A673 (cell line): ENCODE measurements around the gene LIMCH1. TPM values are rescaled to one million over a fixed set of nuclear protein-coding genes. Genes with fewer than 3 reads are reported as not detected.

Experiments
- BruUV-seq: library from RNA; stranded (reverse); fragments of 400-500 nt; replicated peaks from 2 replicates; lab custom pipeline; 2021; lab: Mats Ljungman, UMichigan
- CTCF ChIA-PET: fragments of 300-600 bp; sonication (Branson Sonifier 250); formaldehyde crosslinking; loops from one replicate; lab custom pipeline; 2022; ENCODE audit warnings: antibody characterized with exemption; lab: Charles Lee
- POLR2A ChIA-PET: fragments of 300-600 bp; sonication (Branson Sonifier 250); formaldehyde crosslinking; loops from one replicate; lab custom pipeline; 2022; ENCODE audit warnings: antibody characterized with exemption; ENCODE audit not compliant: low non-redundant PET; lab: Charles Lee
- DNase-seq: peaks from one replicate; pipeline ENCODE4 v3.0.0-alpha.2; 2015; ENCODE audit warnings: low spot score
- H3K27ac ChIP-seq: fragments of 200-600 bp; sonication (generic); 2 replicates; pipeline ENCODE4 v1.5.1; 2016; ENCODE audit warnings: mixed run types, low read depth, mild to moderate bottlenecking, mixed read lengths, antibody characterized with exemption, low read length; ENCODE audit not compliant: poor library complexity, severe bottlenecking
- H3K27me3 ChIP-seq: fragments of 200-600 bp; sonication (generic); replicated peaks from 2 replicates; pipeline ENCODE4 v1.6.1; 2017; ENCODE audit warnings: mixed run types, low read depth, mild to moderate bottlenecking, mixed read lengths, antibody characterized with exemption, low read length; ENCODE audit not compliant: insufficient read depth, poor library complexity
- H3K36me3 ChIP-seq: fragments of 200-600 bp; sonication (generic); 2 replicates; pipeline ENCODE4 v1.6.1; 2016; ENCODE audit warnings: mixed run types, mild to moderate bottlenecking, mixed read lengths, antibody characterized with exemption, low read length; ENCODE audit not compliant: insufficient read depth, poor library complexity, severe bottlenecking
- H3K4me1 ChIP-seq: fragments of 200-600 bp; sonication (generic); 2 replicates; pipeline ENCODE4 v1.6.1; 2017; ENCODE audit warnings: mixed run types, mild to moderate bottlenecking, mixed read lengths, antibody characterized with exemption, low read length; ENCODE audit not compliant: insufficient read depth, poor library complexity, severe bottlenecking
- H3K4me3 ChIP-seq: fragments of 200-600 bp; sonication (generic); 2 replicates; pipeline ENCODE4 v1.5.1; 2016; ENCODE audit warnings: low read depth, mixed run types, mild to moderate bottlenecking, mixed read lengths, low read length; ENCODE audit not compliant: poor library complexity, severe bottlenecking
- H3K9me3 ChIP-seq: fragments of 200-600 bp; sonication (generic); 2 replicates; pipeline ENCODE4 v1.6.1; 2016; ENCODE audit warnings: mixed run types, low read depth, mild to moderate bottlenecking, mixed read lengths, antibody characterized with exemption, low read length; ENCODE audit not compliant: poor library complexity, severe bottlenecking
- CTCF ChIP-seq: fragments of 300-800, 200-600 bp; sonication (generic); conservative IDR thresholded peaks from 2 replicates; pipeline ENCODE4 v1.5.1; 2017; ENCODE audit warnings: low read depth, mild to moderate bottlenecking, antibody characterized with exemption, low read length, moderate library complexity, mixed read lengths
- EZH2 ChIP-seq: fragments of 200-600 bp; sonication (generic); IDR thresholded peaks from 2 replicates; pipeline ENCODE4 v1.6.1; 2017; ENCODE audit warnings: borderline replicate concordance, low read depth, mild to moderate bottlenecking, mixed read lengths, antibody characterized with exemption, low read length; ENCODE audit not compliant: poor library complexity, severe bottlenecking
- intact Hi-C: fragments of 100-400 bp; cut with micrococcal nuclease; formaldehyde crosslinking; loops from one replicate; pipeline ENCODE4 v1.10.0; 2022; ENCODE audit not compliant: unreplicated experiment
- total RNA-seq: library from RNA; stranded (reverse); gene quantifications from 2 replicates; pipeline ENCODE4 v1.2.3, GENCODE V29; 2021

LIMCH1 gene
- total RNA-seq, 1 experiment from 2014 or later = 4.0 TPM

GRCh38 chr4:41620594-41621256 is 82.8 kb downstream of the LIMCH1 start:
- Histone ChIP-seq H3K36me3 (no peaks in the 10 kb centered on the region), H3K27ac (no peak overlapping the region), H3K4me1 (no peaks in the 10 kb centered on the region), H3K27me3 (peaks cover 77% of the 10 kb centered on the region), H3K9me3 (no peaks in the 10 kb centered on the region), H3K4me3 (no peak overlapping the region)
- DNase-seq = no peak
- ChIA-PET CTCF (no interaction called here), POLR2A (no interaction called here)
- BruUV-seq = no TSS peak
- intact Hi-C loops = no loop called here
- TF ChIP-seq CTCF (no peak), EZH2 (no peak)

GRCh38 chr4:41622787-41623186 is 84.8 kb downstream of the LIMCH1 start:
- Histone ChIP-seq H3K27ac (no peak overlapping the region), H3K9me3 (no peaks in the 10 kb centered on the region), H3K4me3 (no peak overlapping the region), H3K27me3 (peaks cover 87% of the 10 kb centered on the region), H3K4me1 (no peaks in the 10 kb centered on the region), H3K36me3 (no peaks in the 10 kb centered on the region)
- CTCF ChIA-PET = no interaction called here
- no TSS peak for BruUV-seq
- intact Hi-C loops = no loop called here
- DNase-seq = no peak
- TF ChIP-seq CTCF = no peak
- no peak for TF ChIP-seq EZH2
- POLR2A ChIA-PET = no interaction called here

- BruUV-seq = no TSS peak
- no peaks in the 10 kb centered on the region for H3K36me3 ChIP-seq
- ChIA-PET CTCF (no interaction called here), POLR2A (no interaction called here)
- no peak for DNase-seq
- intact Hi-C loops = no loop called here
- H3K4me3 ChIP-seq = no peak overlapping the region
- no peaks in the 10 kb centered on the region for H3K4me1 ChIP-seq
- no peaks in the 10 kb centered on the region for H3K9me3 ChIP-seq
- H3K27ac ChIP-seq = no peak overlapping the region
- TF ChIP-seq EZH2 = no peak
- TF ChIP-seq CTCF = no peak
- peaks cover 71% of the 10 kb centered on the region for H3K27me3 ChIP-seq
These were observed 86.8 kb downstream of the LIMCH1 start for GRCh38 chr4:41624765-41625164.
